NCI-H1417 (cell line): Measurements from ENCODE around the gene SP3.
A peak's percentile ranks its signal among the peaks of the same experiment; 100 is the strongest.

Source experiments
- DNase-seq, 3 experiments: peaks; one replicate each; lab custom pipeline; 2025; lab: John Stamatoyannopoulos, UW

Gene SP3

DNA sequence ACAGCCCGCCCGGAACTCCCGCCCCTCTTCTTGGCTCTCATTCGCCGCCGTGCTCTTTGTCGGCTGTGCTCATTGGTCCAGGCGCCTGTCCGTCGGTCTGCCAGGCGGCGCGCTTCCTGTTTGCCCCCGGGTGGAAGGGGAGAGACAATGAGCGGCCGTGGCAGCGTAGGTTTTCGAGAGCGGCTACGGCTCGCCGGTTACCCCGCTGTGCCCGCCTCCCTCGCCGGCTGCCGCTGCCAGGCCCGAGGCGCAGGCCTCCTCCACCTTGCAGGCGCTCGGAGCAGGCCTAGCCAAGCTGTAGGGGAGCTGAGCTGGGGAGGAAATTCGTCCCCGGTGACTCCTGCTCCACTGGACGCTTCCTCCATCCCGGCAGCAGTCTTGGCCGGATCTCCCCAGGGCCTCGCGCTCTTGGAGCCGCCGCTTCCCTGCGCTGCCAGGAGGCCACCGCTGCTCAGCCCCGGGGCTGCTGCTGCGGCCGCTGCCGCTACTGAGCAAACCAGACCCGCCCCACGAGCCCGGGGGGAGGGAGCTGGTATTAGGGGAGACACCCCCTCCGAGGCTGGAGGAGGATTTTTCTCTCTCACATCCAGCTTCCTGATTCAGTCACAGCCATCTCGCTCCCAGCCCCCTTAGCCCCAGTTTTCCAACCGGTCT lies at the start of gene SP3:
Gene SP3 (minus strand): TSS at position 2 of the 654 bp plus-strand sequence. CDS start 202 bp downstream, outside the sequence.
- peak; percentile 82 to 90 (median 89) for DNase-seq

DNA sequence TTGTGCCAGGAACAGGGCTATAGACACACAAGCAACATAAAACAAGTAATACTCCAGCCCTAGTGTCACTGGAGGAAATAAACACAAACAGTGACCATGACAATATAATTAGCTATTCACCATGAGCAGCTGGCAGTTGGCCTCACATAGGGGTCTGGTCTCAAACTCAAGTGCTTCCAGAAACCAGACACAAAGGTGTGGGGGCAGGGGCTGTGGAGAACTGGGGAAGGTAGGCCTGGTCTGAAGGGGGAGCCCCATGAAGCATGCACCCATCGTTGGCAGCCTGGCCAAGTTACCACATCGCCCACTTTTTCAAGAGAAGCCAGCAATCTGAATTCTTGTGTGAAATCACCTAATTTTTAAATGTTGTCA lies 49.5 kb upstream of the SP3 start:
- peak in 2 of 3 experiments; percentile 16 to 60 for DNase-seq

DNA sequence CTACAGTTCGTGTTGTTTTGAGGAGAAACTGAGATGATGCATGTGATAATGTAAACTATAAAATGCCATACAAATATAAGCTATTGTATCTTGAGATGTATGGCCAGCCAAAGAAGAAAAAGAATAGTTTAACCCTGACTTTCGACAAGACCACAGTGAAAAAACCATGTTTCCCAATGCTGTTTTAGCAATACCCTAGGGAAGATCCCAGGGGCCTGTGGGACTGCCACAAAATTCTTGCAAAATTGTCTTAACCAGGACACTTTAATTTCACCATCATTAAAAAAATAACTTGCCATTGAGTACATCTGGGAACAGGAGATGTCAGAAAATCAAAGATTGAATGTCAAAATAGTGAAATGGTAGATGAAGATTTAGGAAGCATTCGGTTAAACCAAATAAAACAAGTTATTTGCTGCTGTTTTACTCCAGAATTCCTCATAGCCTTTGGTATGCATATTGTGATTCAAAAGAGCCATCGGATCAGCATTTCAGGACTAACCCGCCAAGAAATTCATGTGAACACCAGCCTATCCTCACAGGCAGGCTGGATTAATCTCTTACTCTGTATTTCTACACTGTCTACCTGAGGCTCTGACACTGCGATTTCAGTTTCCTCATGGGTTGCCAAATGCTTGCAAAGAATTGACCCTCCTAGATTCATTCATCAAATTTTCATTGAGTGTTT lies 49.0 kb upstream of the SP3 start:
- DNase-seq, result no peak

DNA sequence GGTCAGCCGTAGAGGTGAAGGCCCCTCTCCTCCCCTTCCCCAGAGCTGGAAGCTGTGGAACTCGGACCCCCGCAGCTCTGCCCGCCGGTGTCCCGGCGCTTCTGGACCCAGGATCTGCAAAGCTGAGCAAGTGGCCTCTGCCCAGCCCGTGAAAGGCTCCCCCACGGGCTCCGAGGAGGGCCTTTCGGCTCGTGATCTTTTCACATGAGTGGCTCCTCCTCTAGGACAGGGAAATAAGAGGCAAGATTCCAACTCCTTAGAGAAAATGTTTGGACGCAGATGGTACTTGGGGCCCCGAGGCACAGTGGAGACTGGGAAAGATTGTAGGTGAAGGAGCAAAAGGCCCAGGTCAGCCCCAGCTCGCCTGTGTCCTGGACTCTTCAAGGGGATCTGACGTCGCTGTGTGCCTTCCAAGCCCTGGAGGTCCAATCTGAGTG lies 48.2 kb upstream of the SP3 start:
- no peak for DNase-seq

DNA sequence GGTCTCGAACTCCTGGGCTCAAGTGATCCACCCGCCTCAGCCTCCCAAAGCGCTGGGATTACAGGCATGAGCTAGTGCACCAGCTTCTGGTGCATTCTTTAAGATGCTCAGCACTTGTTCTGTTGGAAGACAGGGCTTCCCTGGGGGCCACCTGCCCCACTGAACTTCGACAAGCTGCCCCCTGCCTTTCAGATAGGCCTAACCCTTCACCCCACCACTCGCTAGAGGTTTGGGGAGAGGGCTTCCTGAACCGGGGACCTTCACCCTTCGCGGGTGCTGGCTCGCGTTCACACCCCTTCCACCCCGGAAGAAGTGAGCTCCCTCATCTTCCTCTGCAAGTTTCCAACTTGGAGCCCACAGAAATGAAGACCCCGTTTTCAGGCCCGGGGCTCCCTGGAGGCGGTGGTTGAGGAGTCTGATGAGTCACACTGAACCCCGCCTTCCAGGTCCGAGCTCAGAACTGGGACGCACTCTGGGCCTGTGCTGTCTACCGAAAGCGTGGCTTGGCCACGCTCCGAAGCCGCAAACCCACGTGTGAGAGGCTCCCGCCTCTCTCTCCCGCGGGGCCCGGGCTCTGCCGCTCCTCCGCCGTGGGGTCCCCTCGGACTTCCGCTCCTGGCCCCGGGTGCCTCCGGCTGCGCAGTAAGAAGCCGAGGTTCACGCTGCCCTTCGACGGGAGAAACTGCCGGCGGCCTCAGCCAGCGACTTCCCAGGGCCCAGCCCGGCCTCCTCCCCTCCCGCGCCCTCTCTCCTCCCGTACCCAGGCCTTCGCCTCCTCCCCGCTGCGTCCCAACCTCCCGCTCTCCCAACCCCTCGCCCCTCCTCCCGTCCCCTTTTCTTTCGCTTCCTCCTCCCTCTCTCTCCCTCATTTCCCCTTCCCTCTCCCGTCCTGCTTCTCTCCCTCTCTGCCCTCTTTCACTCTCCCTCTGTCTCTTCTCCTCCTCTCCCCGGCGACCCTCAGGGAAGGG lies 47.5 kb upstream of the SP3 start:
- no peak for DNase-seq

DNA sequence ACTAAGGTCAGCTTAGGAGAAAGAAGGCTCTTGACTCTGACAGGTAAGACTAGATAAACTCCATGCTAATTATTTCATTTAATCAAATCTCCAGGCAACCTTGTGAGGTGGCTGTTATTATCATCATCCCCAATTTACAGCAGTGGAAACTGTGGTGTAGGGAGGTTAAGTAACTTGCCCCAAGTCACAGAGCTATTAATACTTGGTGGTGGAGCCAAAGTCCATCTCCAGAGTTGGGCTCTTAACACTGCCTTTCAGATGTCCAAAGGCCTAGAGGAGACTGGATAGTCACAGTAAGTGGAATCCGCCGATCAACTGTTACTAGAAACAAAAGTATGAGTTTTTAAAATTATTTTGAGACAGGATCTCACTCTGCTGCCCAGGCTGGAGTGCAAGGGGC lies 46.6 kb upstream of the SP3 start:
- no peak for DNase-seq

DNA sequence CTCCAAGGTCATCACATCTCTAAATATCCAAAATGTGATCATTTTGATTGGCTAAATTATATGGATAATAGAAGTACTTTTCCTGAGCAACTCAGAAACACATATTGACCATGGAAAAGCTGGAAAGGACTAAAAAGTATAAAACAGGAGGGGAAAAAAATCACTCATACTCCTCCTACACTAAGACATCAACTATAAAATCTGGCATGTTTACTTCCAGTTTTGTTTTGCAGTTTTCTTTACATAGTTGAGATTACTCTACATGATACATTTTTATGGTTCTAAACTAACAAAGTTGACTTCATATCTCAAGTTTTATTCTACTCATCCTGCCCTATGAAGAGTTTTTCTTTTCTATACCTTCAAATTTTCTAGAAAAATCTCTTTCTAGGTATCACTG lies 46.0 kb upstream of the SP3 start:
- no peak for DNase-seq

DNA sequence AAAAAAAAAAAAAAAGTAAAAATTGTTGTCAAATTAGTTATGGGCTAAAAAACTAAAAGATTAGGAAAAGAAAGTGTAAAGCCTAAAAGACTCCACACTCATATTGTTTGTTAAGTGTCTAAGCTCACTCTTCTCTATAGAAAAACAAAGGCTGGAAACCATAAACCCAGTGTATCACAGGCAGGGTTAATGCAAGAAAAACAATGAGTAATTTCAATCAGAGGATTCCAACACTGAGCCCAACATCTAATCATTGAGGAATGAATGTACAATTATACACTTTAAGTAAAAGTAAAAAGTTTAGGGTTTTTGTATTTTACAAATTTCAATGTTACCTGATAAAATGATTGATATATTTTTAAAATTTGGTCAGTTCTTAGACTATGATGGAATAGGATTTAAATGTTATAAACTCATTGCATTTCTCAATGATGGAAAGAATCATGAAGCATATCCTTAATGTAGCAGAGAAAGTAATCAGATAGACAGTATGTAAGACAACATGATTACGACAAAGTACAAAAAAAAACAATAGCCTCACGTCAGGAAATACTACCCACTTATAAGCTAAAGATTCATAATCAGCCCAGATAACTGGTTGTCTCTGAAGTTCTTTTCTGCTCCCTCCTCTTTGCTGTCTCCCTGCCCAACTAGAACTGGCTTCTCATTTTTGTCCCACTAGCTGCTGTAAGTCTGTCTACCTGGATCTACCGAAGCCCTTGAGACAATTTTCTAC lies 44.5 kb upstream of the SP3 start:
- DNase-seq, result no peak

DNA sequence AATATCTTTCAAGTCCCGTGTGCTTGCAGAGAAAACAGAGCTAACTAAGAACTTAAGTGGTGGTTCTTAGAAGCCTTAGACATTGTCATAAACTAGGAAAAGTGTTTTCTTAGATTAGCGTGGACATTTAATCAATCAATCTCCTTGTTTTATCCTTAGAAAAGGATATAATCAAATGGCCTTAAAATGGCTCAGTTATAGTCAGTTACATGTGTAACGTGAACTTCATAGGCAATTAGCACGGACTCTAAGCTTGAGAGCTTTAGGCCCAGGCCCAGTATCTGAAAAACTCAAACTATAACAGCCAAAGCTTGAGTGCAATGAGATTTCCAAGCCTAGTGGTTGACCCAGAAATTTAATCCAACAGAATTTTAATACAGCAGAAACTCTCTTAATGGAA lies 43.5 kb upstream of the SP3 start:
- no peak for DNase-seq

DNA sequence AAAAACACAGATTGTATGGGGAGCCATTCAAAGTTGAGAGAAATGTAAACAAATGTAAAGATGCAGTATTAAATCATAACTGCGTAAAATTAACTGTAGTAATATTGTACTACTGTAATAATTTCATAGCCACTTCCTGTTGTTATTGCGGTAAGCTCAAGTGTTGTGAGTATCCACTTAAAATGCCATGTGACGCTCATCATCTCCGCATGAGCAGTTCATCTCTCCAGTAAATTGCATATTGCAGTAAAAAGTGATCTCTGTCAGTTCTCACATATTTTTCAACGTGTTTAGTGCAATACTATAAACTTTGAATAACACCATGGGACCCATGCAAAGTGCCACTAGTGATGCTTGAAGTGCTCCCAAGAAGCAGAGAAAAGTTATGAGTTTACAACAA lies 41.8 kb upstream of the SP3 start:
- peak in 2 of 3 experiments; percentile 33 to 56 for DNase-seq

DNA sequence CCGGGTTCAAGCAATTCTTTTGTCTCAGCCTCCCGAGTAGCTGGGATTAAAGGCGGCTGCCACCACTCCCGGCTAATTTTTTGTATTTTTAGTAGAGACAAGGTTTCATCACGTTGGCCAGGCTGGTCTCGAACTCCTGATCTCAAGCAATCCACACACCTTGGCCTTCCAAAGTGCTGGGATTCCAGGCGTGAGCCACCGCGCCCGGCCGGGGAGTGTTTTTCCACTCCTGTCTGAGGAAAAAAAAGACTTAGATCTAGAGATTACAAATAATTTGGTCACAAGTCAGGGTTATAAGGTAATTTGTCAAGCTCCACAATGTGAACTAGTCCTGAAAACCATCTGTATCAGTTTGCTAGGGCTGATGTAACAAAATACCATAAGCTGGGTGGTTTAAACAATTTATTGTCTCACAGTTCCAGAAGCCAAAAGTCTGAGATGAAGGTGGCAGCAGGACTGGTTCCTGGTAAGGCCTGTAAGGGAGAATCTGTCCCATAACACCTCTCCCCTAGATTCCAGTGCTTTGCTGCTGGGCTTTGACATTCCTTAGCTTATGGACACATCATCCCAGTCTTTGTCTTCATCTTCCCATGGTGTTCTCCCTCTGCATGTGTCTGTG lies 40.7 kb upstream of the SP3 start:
- peak in 1 of 3 experiments; percentile 0 for DNase-seq

DNA sequence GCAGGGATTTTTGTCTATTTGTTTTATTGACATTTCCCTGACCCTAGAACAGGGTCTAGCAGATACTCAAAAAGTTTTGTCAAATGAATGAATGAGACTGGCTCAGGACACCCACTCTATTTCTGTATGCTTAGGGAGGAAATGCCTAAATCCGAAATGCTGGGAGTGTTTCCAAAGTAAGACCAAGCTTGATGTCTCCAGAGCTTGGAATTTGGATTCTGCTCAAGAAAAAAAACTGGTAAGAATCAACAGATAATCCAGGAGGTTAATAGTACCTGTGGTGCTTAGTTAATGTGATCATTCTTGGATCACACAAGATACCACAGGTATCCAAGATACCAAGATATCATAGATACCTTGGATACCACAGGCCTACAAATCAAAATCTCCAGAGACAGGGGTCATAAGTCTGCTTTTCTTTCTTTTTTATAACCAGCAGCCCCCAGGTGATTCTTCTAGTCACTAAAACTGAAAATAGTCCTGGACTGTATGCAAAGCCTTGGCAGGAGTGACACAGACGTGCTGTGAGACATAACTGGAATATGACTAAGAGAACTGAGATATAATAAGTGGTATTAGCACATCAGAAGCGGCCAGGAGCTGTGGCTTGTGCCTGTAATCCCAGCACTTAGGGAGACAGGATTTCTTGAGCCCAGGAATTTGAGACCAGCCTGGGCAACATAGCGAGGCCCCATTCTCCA lies 39.9 kb upstream of the SP3 start:
- no peak for DNase-seq

DNA sequence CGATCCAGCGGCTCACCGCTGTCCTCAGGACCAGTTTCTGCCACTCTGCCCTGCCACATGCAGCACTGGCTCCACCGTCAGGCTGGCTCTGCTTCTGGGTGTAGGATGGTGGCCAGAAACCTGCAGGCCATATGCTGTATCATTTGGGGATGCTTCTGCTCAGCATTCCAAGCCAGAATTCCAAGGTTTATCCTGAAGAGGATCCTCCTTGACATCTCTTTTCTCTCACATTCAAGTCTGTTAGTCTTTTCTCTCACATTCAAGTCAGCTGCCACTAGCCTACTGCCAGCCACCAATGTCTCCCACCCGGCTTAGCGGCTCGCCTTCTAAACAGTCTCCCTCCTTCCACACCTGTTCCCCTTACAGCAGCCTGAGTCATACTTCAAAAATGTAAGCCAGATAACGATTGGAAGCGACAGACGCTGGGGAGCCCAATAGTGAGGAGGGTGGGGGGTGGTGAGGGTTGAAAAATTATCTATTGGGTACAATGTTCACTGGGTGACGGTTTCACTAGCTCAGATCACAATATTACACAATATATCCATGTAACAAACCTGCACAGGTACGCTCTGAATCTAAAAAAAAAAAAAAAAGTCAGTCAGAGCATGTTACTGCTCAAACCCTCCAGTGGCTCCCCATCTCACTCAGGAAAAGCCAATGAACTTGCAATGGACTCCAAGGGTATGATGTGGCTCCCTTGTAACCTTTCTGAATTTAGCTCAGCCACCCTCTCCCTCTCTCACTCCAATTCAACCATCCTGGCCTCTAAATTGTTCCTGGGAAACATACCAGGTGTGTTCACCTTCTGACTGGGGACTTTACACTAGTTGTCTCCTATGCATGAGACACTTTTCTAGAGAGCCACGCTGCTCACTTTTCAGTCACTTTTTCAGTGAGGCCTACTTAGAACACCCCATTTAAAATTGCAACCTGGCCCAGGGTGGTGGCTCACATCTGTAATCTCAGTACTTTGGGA lies 38.8 kb upstream of the SP3 start:
- DNase-seq, result no peak

DNA sequence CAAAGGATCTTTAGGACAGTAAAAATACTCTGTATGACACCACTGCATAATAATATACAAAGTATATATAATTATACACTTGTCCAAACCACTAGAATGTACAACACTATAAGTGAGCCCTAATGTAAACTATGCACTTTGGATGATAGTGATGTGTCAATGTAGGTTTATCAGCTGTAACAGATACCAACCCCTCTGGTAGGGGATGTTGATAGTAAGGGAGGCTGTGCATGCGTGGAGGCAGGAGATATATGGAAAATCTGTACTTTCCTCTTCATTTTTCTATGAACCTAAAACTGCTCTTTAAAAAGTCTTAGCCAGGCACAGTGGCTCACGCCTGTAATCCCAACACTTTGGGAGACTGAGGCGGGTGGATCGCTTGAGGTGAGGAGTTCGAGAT lies 37.5 kb upstream of the SP3 start:
- no peak for DNase-seq

DNA sequence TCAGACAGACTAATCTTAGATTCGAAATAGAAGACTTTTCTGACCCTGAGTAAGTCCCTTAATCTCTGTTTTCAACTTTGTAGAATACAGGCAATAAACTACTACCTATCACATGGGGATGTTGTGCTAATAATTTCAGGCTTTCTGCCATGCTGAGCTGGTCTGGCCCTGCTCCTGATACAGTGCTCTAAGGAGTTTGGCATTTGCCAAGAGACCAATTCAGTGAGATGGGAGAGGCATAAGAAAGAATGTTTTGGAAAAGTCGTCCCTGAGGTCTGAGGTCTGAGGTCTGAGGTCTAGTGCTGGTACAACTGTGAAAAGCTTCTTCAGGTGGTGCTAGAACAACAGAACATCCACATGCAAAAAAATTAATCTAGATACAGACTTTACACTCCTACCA lies 35.9 kb upstream of the SP3 start:
- DNase-seq, result no peak

DNA sequence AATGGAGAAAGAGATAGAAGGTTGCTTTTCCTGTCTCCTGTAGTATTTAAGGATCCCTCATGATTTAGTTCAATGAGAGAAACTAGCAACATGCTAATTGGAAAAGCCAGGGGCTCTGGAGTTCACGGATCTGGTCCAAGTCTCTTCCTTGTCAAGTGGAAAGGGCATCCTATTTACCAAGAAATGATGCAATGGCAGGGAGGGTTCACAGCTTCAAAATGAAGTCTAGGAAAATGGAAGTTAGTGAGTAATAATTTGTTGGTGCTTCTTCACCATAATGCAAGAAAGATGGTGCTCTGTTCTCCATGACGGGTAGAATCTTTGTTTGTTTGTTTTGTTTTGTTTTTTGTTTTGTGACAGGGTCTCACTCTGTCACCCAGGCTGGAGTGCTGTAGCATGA lies 34.6 kb upstream of the SP3 start:
- no peak for DNase-seq

DNA sequence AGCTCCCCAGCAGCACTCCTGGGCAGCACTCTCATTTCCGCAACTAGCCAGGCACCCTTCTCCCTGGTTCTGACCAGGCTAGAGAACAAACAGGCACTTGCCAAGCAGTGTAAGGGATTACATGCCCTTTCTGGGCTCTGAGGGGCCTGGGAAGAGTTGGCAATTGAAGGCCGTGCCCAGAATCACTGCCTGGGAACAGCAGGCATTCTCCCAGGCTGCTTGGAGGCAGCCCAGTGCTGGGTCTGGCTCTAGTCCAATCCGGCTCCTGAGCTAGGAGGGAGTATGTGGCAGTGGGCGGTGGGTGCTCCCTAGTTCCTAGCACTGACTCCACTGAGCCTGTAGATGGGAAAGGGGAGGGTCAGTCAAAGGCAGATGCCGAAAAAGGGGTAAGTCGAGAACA lies 34.1 kb upstream of the SP3 start:
- DNase-seq, result no peak

DNA sequence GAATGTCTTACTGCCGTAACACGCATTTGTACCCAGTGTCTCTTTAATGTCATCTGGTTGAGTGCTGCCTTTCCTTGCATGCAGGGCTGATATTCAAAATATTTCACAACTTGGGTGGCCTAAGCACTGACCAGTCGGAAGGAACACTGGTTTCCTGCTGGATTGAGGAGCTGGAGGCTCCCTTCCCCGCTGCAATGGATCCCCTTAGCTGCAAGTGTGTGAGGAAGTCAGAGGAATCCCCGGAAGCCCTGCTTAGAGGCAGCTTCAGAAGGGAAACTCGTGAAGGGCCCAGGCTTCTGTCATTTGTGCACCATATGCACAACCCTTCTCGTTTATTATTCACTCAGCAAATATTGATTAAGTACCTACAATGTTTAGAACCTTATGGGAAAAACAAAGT lies 33.2 kb upstream of the SP3 start:
- DNase-seq, result no peak

DNA sequence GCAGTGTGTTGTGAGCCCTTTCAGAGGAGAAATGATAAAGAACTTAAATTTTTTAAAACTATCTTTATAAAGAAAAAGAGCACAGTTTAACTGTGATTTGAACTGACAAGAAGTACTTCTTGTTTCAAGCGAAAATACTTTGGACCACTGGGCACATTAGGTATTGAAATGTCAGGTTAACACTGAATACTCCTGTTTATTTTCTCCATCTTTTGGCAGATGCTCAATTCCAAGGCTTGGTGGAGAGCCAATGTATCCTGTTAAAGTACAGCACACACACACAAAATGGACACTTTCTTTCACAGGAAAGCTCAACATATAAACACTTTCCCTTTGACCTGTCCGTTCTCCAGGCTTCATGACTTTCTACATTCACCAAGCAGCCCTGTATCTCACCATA lies 32.6 kb upstream of the SP3 start:
- DNase-seq, result no peak

DNA sequence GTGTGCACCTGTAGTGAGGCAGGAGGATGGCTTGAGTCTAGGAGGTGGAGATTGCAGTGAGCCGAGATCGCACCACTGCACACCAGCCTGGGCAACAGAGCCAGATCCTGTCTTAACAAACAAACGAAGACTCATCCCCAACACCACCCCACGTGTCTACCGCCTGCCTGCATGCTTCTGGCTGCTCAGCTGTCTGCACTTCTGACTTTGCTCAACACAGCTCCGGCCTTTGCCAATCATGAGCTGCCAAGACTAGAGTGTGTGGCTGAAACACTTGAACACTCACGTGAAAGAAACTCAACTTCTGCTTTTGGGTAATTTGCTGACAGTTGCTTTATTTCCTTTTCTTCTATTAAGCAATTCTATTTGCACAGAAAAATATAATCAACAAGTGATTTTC lies 32.1 kb upstream of the SP3 start:
- no peak for DNase-seq
